GF-D8 (cell line): ENCODE results near the gene CHRM5.
"Not testable (repeated sequence)": the region's sequence is repeated elsewhere in the genome, so short reads cannot be mapped to it uniquely, and the experiment has no call there.

Experiments
- DNase-seq: peaks from one replicate; lab custom pipeline; 2025; lab: John Stamatoyannopoulos, UW

Gene CHRM5

GRCh38 chr15:33994005-33994615 lies 25.8 kb downstream of the CHRM5 start:
- no peak for DNase-seq

GRCh38 chr15:33995666-33996065 lies 27.4 kb downstream of the CHRM5 start:
- DNase-seq = not testable (repeated sequence)

GRCh38 chr15:34001536-34001935 lies 33.2 kb downstream of the CHRM5 start:
- no peak for DNase-seq

- DNase-seq = no peak
These were observed 38.1 kb downstream of the CHRM5 start for GRCh38 chr15:34006381-34006780.

GRCh38 chr15:34009656-34010055 lies 41.4 kb downstream of the CHRM5 start:
- DNase-seq = no peak

GRCh38 chr15:34010921-34011320 lies 42.6 kb downstream of the CHRM5 start:
- no peak for DNase-seq

GRCh38 chr15:34011481-34011880 lies 43.2 kb downstream of the CHRM5 start:
- DNase-seq = no peak

GRCh38 chr15:34012461-34013028 lies 44.2 kb downstream of the CHRM5 start:
- no peak for DNase-seq

GRCh38 chr15:34013746-34014145 lies 45.4 kb downstream of the CHRM5 start:
- no peak for DNase-seq

- no peak for DNase-seq
These were observed 46.3 kb downstream of the CHRM5 start for GRCh38 chr15:34014556-34014955.

GRCh38 chr15:34018021-34018645 lies 49.8 kb downstream of the CHRM5 start:
- DNase-seq = no peak

GRCh38 chr15:34018738-34019137 lies 50.4 kb downstream of the CHRM5 start:
- DNase-seq = not testable (repeated sequence)

GRCh38 chr15:34019369-34019990 lies 51.2 kb downstream of the CHRM5 start:
- no peak for DNase-seq

GRCh38 chr15:34023907-34024306 lies 55.6 kb downstream of the CHRM5 start:
- no peak for DNase-seq

GRCh38 chr15:34025252-34025651 lies 57.0 kb downstream of the CHRM5 start:
- no peak for DNase-seq

GRCh38 chr15:34027606-34028005 lies 59.3 kb downstream of the CHRM5 start:
- DNase-seq = no peak

- no peak for DNase-seq
These were observed 63.9 kb downstream of the CHRM5 start for GRCh38 chr15:34031987-34032760.

- peak; percentile 11 for DNase-seq
These were observed 70.0 kb downstream of the CHRM5 start for GRCh38 chr15:34038023-34038870.

- no peak for DNase-seq
These were observed 70.8 kb downstream of the CHRM5 start, which contains the start of gene AVEN for GRCh38 chr15:34038871-34039789. AVEN (minus strand) TSS chr15:34039204; CDS start chr15:34039046, 158 bp downstream.

- peak; percentile 19 for DNase-seq
These were observed 71.5 kb downstream of the CHRM5 start for GRCh38 chr15:34039790-34040113.
